Mucosa of descending colon (tissue), 3 donors: ENCODE data around the gene ST6GAL1. TPM values are rescaled to one million over a fixed set of nuclear protein-coding genes. Genes with fewer than 3 reads are reported as not detected.
A peak's percentile ranks its signal among the peaks of the same experiment; 100 is the strongest.

ENCODE experiments used
- ATAC-seq: fragments of 200-7000 bp; cut with Tn5 transposase; one replicate; pipeline ENCODE4 v1.9.1; 2020; ENCODE audit warnings: mild to moderate bottlenecking, moderate library complexity
- DNase-seq, 3 donors: peaks; one replicate each; pipeline ENCODE4 v3.0.0-alpha.2; 2020
- H3K36me3 ChIP-seq: fragments of 200-600 bp; one replicate; pipeline ENCODE4 v1.8.0; 2021; ENCODE audit warnings: low read depth, mild to moderate bottlenecking
- H3K4me1 ChIP-seq: fragments of 200-600 bp; one replicate; pipeline ENCODE4 v1.8.0; 2021; ENCODE audit warnings: low read depth, mild to moderate bottlenecking
- H3K4me3 ChIP-seq: fragments of 200-600 bp; one replicate; pipeline ENCODE4 v1.8.0; 2021; ENCODE audit warnings: mild to moderate bottlenecking
- H3K9me3 ChIP-seq: fragments of 200-600 bp; one replicate; pipeline ENCODE4 v1.8.0; 2021; ENCODE audit warnings: mild to moderate bottlenecking
- CTCF ChIP-seq: fragments of 200-600 bp; IDR thresholded peaks from one replicate; pipeline ENCODE4 v1.8.0; 2022; ENCODE audit warnings: antibody characterized with exemption, mild to moderate bottlenecking
- intact Hi-C, 2 donors: fragments of 100-400 bp; cut with DNase I in 1 of 2; cut with micrococcal nuclease in 1 of 2; formaldehyde crosslinking; loops; one replicate each; pipeline versions ENCODE4 v1.11.0 to v1.11.1; 2022; cut with DNase I, micrococcal nuclease
- total RNA-seq, 3 donors: library from RNA; stranded (reverse); fragmentation: NEBNext Ultra II Directional in 2 of 3; extraction: Animal tissue kit (Norgen Biotek cat#: 25700) in 2 of 3; gene quantifications; one replicate each; pipeline versions ENCODE4 v1.2.1 to v1.2.4, GENCODE V29; 2021 to 2023
- donor health status: DM: no; HTN: no; CAD: no; lungs with moderate emphysema.
- donor health status: DM: no; HTN: no; CAD: no.
- donor health status: DM: no; HTN: yes; CAD: no.

ST6GAL1 gene
- total RNA-seq, 3 donors from 2014 or later = 23.5 to 58.9 (median 53.6) TPM

GRCh38 chr3:186993210-186993782, 63.0 kb downstream of the ST6GAL1 start:
- intact Hi-C loops = no loop called here
- no peak for TF ChIP-seq CTCF
- no peak for ATAC-seq

GRCh38 chr3:186994000-186994955, 64.0 kb downstream of the ST6GAL1 start:
- intact Hi-C loops = no loop called here
- TF ChIP-seq CTCF = no peak
- ATAC-seq = no peak

More at GRCh38 chr3:186993210-186993782, 63.0 kb downstream of the ST6GAL1 start:
- Histone ChIP-seq H3K4me3 (no peak overlapping the region), H3K4me1 (no peaks in the 10 kb centered on the region), H3K36me3 (no peaks in the 10 kb centered on the region), H3K9me3 (no peaks in the 10 kb centered on the region)
- DNase-seq = no peak

GRCh38 chr3:186996356-186996755, 66.0 kb downstream of the ST6GAL1 start:
- Histone ChIP-seq H3K4me1 (no peaks in the 10 kb centered on the region), H3K9me3 (no peaks in the 10 kb centered on the region), H3K36me3 (no peaks in the 10 kb centered on the region), H3K4me3 (no peak overlapping the region)
- DNase-seq (no peak), ATAC-seq (peak; percentile 35)
- intact Hi-C loops = no loop called here
- no peak for TF ChIP-seq CTCF

More at GRCh38 chr3:186994000-186994955, 64.0 kb downstream of the ST6GAL1 start:
- H3K9me3 ChIP-seq = no peaks in the 10 kb centered on the region
- H3K4me3 ChIP-seq = no peak overlapping the region
- H3K4me1 ChIP-seq = no peaks in the 10 kb centered on the region
- no peaks in the 10 kb centered on the region for H3K36me3 ChIP-seq
- DNase-seq = no peak

GRCh38 chr3:186997061-186997460, 66.7 kb downstream of the ST6GAL1 start:
- ATAC-seq = peak; percentile 28

GRCh38 chr3:186997473-186997939, 67.2 kb downstream of the ST6GAL1 start:
- peak; percentile 31 for ATAC-seq
- no peaks in the 10 kb centered on the region for H3K9me3 ChIP-seq
- H3K4me3 ChIP-seq = no peak overlapping the region
- H3K4me1 ChIP-seq = no peaks in the 10 kb centered on the region
- TF ChIP-seq CTCF = no peak
- H3K36me3 ChIP-seq = no peaks in the 10 kb centered on the region
- intact Hi-C loops = no loop called here
- DNase-seq = no peak

More at GRCh38 chr3:186997061-186997460, 66.7 kb downstream of the ST6GAL1 start:
- no peak for TF ChIP-seq CTCF
- no peaks in the 10 kb centered on the region for H3K4me1 ChIP-seq
- intact Hi-C loops = no loop called here
- no peaks in the 10 kb centered on the region for H3K9me3 ChIP-seq
- no peaks in the 10 kb centered on the region for H3K36me3 ChIP-seq
- DNase-seq = no peak
- H3K4me3 ChIP-seq = no peak overlapping the region
